Retinal pigment epithelial cell (primary cell): ENCODE data around the gene MBOAT2.

Experiments
- DNase-seq: peaks from one replicate; pipeline ENCODE4 v3.0.0-alpha.2; 2010; ENCODE audit warnings: low read depth
- H3K4me3 ChIP-seq: 2 replicates; pipeline ENCODE4 v1.5.1; 2011; ENCODE audit warnings: mild to moderate bottlenecking, low read length, control low read depth, moderate library complexity
- CTCF ChIP-seq: conservative IDR thresholded peaks from 2 replicates; pipeline ENCODE4 v1.5.1; 2011; ENCODE audit warnings: low read depth, low read length, control low read depth, inconsistent platforms

The MBOAT2 gene

GRCh38 chr2:8870441-8870840 lies 133.0 kb downstream of the MBOAT2 start:
- TF ChIP-seq CTCF = no peak
- H3K4me3 ChIP-seq = no peak overlapping the region
- DNase-seq = no peak

- TF ChIP-seq CTCF = no peak
- no peak overlapping the region for H3K4me3 ChIP-seq
- DNase-seq = no peak
Observed at GRCh38 chr2:8867363-8867762, 136.1 kb downstream of the MBOAT2 start.

GRCh38 chr2:8863331-8863953 lies 140.0 kb downstream of the MBOAT2 start:
- H3K4me3 ChIP-seq = no peak overlapping the region
- no peak for TF ChIP-seq CTCF
- DNase-seq = no peak

GRCh38 chr2:8862230-8862629 lies 141.3 kb downstream of the MBOAT2 start:
- H3K4me3 ChIP-seq = no peak overlapping the region
- DNase-seq = no peak
- TF ChIP-seq CTCF = no peak

GRCh38 chr2:8861797-8862196 lies 141.7 kb downstream of the MBOAT2 start:
- DNase-seq = no peak
- no peak overlapping the region for H3K4me3 ChIP-seq
- TF ChIP-seq CTCF = no peak

GRCh38 chr2:8860239-8860638 lies 143.2 kb downstream of the MBOAT2 start:
- DNase-seq = no peak
- no peak for TF ChIP-seq CTCF
- H3K4me3 ChIP-seq = no peak overlapping the region

- peak; percentile 48 for DNase-seq
- no peak for TF ChIP-seq CTCF
- H3K4me3 ChIP-seq = no peak overlapping the region
Observed at GRCh38 chr2:8858910-8859309, 144.6 kb downstream of the MBOAT2 start.
